Liver (tissue), 9 donors: ENCODE data around the gene SOAT1. TPM values are rescaled to one million over a fixed set of nuclear protein-coding genes. Genes with fewer than 3 reads are reported as not detected.

Experiments used
- DNase-seq: peaks from one replicate; pipeline ENCODE4 v3.0.0-alpha.2; 2017; ENCODE audit warnings: low spot score
- H3K27ac ChIP-seq, 2 donors: one replicate each; pipeline ENCODE4 v1.7.0; 2013; ENCODE audit warnings: inconsistent platforms in 2 of 2, low read length in 2 of 2, control low read depth in 1 of 2, low read depth in 1 of 2, mild to moderate bottlenecking in 1 of 2
- H3K27me3 ChIP-seq, 4 donors: one replicate each; pipeline versions ENCODE4 v1.6.1 to v1.7.0; 2013; ENCODE audit warnings: low read length in 3 of 4, inconsistent platforms in 1 of 4, mild to moderate bottlenecking in 1 of 4, moderate library complexity in 1 of 4; ENCODE audit not compliant: control insufficient read depth in 4 of 4, insufficient read depth in 4 of 4
- H3K36me3 ChIP-seq, 4 donors: one replicate each; pipeline versions ENCODE4 v1.6.1 to v1.7.0; 2013; ENCODE audit warnings: low read length in 3 of 4, mild to moderate bottlenecking in 3 of 4, low read depth in 1 of 4, moderate library complexity in 1 of 4; ENCODE audit not compliant: control insufficient read depth in 4 of 4, insufficient read depth in 3 of 4
- H3K4me1 ChIP-seq, 4 donors: one replicate each; pipeline versions ENCODE4 v1.6.1 to v1.7.0; 2013; ENCODE audit warnings: low read length in 3 of 4, mild to moderate bottlenecking in 3 of 4, moderate library complexity in 1 of 4; ENCODE audit not compliant: control insufficient read depth in 4 of 4, insufficient read depth in 4 of 4
- H3K4me3 ChIP-seq, 3 donors: one replicate each; pipeline versions ENCODE4 v1.6.1 to v1.7.0; 2013; ENCODE audit warnings: low read length in 3 of 3, control low read depth in 1 of 3, low read depth in 1 of 3, mild to moderate bottlenecking in 1 of 3
- H3K9ac ChIP-seq, 2 donors: one replicate each; pipeline ENCODE4 v1.7.0; 2013; ENCODE audit warnings: low read length in 2 of 2, mild to moderate bottlenecking in 2 of 2, moderate library complexity in 2 of 2, control low read depth in 1 of 2, low read depth in 1 of 2
- H3K9me3 ChIP-seq, 4 donors: one replicate each; pipeline versions ENCODE4 v1.6.1 to v1.7.0; 2013; ENCODE audit warnings: low read length in 3 of 4; ENCODE audit not compliant: control insufficient read depth in 4 of 4
- ATF3 ChIP-seq: IDR thresholded peaks from 2 replicates; pipeline ENCODE4 v1.6.1; 2016; ENCODE audit warnings: antibody characterized with exemption
- EGR1 ChIP-seq, 2 donors: IDR thresholded peaks; 2 replicates each; pipeline ENCODE4 v1.6.1; 2016 to 2018; ENCODE audit warnings: antibody characterized with exemption in 2 of 2, low read depth in 2 of 2
- FOXA1 ChIP-seq: IDR thresholded peaks from 2 replicates; pipeline ENCODE4 v1.6.1; 2016; ENCODE audit warnings: antibody characterized with exemption
- FOXA2 ChIP-seq: IDR thresholded peaks from 2 replicates; pipeline ENCODE4 v1.6.1; 2016; ENCODE audit warnings: antibody characterized with exemption
- GABPA ChIP-seq, 2 donors: IDR thresholded peaks in 1 of 2; conservative IDR thresholded peaks in 1 of 2; 2 replicates each; pipeline ENCODE4 v1.6.1; 2016; ENCODE audit warnings: antibody characterized with exemption in 2 of 2, mild to moderate bottlenecking in 1 of 2, moderate library complexity in 1 of 2
- HNF4A ChIP-seq, 2 donors: conservative IDR thresholded peaks; 2 replicates each; pipeline ENCODE4 v1.6.1; 2016; ENCODE audit warnings: antibody characterized with exemption in 2 of 2, mild to moderate bottlenecking in 2 of 2
- JUND ChIP-seq, 2 donors: IDR thresholded peaks; 2 replicates each; pipeline ENCODE4 v1.6.1; 2016; ENCODE audit warnings: antibody characterized with exemption in 2 of 2
- NR2F2 ChIP-seq: IDR thresholded peaks from 2 replicates; pipeline ENCODE4 v1.6.1; 2016; ENCODE audit warnings: antibody characterized with exemption
- RAD21 ChIP-seq, 2 donors: IDR thresholded peaks; 2 replicates each; pipeline ENCODE4 v1.6.1; 2016; ENCODE audit warnings: antibody characterized with exemption in 2 of 2, mild to moderate bottlenecking in 2 of 2
- RXRA ChIP-seq, 2 donors: IDR thresholded peaks; 2 replicates each; pipeline ENCODE4 v1.6.1; 2017 to 2018; ENCODE audit warnings: antibody characterized with exemption in 2 of 2, mild to moderate bottlenecking in 1 of 2
- TAF1 ChIP-seq: conservative IDR thresholded peaks from 2 replicates; pipeline ENCODE4 v1.6.1; 2016; ENCODE audit warnings: antibody characterized with exemption, mild to moderate bottlenecking
- YY1 ChIP-seq: IDR thresholded peaks from 2 replicates; pipeline ENCODE4 v1.6.1; 2016; ENCODE audit warnings: antibody characterized with exemption, mild to moderate bottlenecking
- WGBS: extraction: QIAGEN DNeasy Blood & Tissue Kit; methylation state at CpG from one replicate; pipeline ENCODE4 v1.1.7; 2013; 5-methylcytosine and 5-hydroxymethylcytosine counted together
- polyA plus RNA-seq, 2 donors: library from polyadenylated mRNA; stranded (reverse) in 1 of 2; unstranded in 1 of 2; fragments of 200-250 nt in 1 of 2; fragments of >200 nt in 1 of 2; fragmentation: Nextera tagmentation in 1 of 2; extraction: Ambion mirVana in 1 of 2; gene quantifications; one replicate each; pipeline versions ENCODE4 v1.2.1 to v1.2.3, GENCODE V29; 2013 to 2015
- total RNA-seq, 2 donors: library from RNA; depleted of rRNA; stranded (reverse); fragments of >200 nt; gene quantifications; one replicate each; pipeline ENCODE4 v1.2.3, GENCODE V29; 2014
- TF ChIP-seq, protein P1 (sequence below): IDR thresholded peaks from 2 replicates; pipeline ENCODE4 v1.6.1; 2016; ENCODE audit warnings: antibody characterized with exemption
- TF ChIP-seq, protein P2 (sequence below): IDR thresholded peaks from 2 replicates; pipeline ENCODE4 v1.6.1; 2016; ENCODE audit warnings: antibody characterized with exemption, mild to moderate bottlenecking
- donor health status: healthy.
- donor health status: healthy.
- donor health status: healthy.
- donor health status: healthy.
- donor health status: healthy.

The SOAT1 gene
- total and polyA plus RNA-seq, 4 donors = 4.3 to 14.0 (median 9.3) TPM

DNA sequence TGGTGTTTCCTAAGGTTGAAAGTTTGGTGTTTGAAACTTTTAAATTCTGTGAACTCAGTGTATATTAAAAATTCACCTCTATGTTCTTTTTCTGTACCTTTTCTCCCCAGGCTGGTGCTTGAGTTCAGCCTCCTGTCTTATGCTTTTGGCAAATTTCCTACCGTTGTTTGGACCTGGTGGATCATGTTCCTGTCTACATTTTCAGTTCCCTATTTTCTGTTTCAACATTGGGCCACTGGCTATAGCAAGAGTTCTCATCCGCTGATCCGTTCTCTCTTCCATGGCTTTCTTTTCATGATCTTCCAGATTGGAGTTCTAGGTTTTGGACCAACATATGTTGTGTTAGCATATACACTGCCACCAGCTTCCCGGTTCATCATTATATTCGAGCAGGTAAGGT lies 47.3 kb downstream of the SOAT1 start:
- Histone ChIP-seq H3K27me3 (no peaks in the 10 kb centered on the region), H3K9ac (no peak overlapping the region), H3K36me3 (peaks cover 10 to 35% (median 26%) of the 10 kb centered on the region in 4 donors), H3K9me3 (no peaks in the 10 kb centered on the region), H3K4me1 (peaks cover 0 to 4% (median 0%) of the 10 kb centered on the region in 4 donors), H3K27ac (no peak overlapping the region), H3K4me3 (no peak overlapping the region)
- DNase-seq = no peak
- 93% methylated on average over 5 of the region's 5 CpGs for WGBS
- TF ChIP-seq, protein P1, sequence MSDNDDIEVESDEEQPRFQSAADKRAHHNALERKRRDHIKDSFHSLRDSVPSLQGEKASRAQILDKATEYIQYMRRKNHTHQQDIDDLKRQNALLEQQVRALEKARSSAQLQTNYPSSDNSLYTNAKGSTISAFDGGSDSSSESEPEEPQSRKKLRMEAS = no peak
- TF ChIP-seq NR2F2 (no peak), ATF3 (no peak), EGR1 (IDR thresholded peaks at IDR 0.05; ENCODE audit: low read depth in 2 of 2) (no peak), FOXA1 (no peak), RAD21 (IDR thresholded peaks at IDR 0.05) (no peak), RXRA (IDR thresholded peaks at IDR 0.05) (no peak), TAF1 (no peak), YY1 (no peak), JUND (IDR thresholded peaks at IDR 0.05) (no peak)

DNA sequence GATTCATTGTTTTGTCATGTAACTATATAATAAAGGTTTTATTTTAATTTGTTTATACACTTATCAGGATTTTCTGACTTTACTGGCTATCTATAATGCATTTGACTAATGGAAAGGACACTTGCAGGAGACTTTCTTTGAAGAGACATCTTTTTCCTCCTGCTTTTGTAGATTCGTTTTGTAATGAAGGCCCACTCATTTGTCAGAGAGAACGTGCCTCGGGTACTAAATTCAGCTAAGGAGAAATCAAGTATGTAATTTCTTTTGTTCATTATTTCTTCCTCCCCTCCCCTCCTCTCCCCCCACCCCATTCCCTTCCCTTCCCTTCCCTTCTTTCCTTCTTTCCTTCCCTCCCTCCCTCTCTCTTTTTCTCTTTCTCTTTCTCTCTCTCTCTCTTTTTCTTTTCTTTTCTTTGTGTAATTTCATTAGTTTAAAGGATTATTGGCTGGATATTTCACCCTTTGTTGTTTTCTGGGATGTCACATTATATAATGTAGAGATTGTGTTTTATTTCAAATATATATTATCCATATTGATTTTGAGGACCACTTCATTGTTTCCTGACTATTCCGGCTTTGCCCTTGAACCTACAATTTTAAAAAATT lies 48.4 kb downstream of the SOAT1 start:
- H3K27ac ChIP-seq = no peak overlapping the region

More for the DNA sequence above, 48.4 kb downstream of the SOAT1 start:
- DNase-seq = no peak
- no peak overlapping the region for H3K9ac ChIP-seq
- TF ChIP-seq, protein P1 = no peak
- TF ChIP-seq FOXA2 (no peak), ATF3 (no peak), GABPA (IDR thresholded peaks at IDR 0.05 in 1 of 2, conservative IDR thresholded peaks at IDR 0.05 in 1 of 2) (no peak), JUND (IDR thresholded peaks at IDR 0.05) (no peak), HNF4A (conservative IDR thresholded peaks at IDR 0.05) (no peak)
- TF ChIP-seq, protein P2, sequence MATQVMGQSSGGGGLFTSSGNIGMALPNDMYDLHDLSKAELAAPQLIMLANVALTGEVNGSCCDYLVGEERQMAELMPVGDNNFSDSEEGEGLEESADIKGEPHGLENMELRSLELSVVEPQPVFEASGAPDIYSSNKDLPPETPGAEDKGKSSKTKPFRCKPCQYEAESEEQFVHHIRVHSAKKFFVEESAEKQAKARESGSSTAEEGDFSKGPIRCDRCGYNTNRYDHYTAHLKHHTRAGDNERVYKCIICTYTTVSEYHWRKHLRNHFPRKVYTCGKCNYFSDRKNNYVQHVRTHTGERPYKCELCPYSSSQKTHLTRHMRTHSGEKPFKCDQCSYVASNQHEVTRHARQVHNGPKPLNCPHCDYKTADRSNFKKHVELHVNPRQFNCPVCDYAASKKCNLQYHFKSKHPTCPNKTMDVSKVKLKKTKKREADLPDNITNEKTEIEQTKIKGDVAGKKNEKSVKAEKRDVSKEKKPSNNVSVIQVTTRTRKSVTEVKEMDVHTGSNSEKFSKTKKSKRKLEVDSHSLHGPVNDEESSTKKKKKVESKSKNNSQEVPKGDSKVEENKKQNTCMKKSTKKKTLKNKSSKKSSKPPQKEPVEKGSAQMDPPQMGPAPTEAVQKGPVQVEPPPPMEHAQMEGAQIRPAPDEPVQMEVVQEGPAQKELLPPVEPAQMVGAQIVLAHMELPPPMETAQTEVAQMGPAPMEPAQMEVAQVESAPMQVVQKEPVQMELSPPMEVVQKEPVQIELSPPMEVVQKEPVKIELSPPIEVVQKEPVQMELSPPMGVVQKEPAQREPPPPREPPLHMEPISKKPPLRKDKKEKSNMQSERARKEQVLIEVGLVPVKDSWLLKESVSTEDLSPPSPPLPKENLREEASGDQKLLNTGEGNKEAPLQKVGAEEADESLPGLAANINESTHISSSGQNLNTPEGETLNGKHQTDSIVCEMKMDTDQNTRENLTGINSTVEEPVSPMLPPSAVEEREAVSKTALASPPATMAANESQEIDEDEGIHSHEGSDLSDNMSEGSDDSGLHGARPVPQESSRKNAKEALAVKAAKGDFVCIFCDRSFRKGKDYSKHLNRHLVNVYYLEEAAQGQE = no peak
- no peak overlapping the region for H3K4me3 ChIP-seq
- H3K4me1 ChIP-seq = peaks cover 0 to 4% (median 0%) of the 10 kb centered on the region in 4 donors
- H3K36me3 ChIP-seq = peaks cover 9 to 39% (median 29%) of the 10 kb centered on the region in 4 donors
- 95% methylated on average over 4 of the region's 4 CpGs for WGBS
- no peaks in the 10 kb centered on the region for H3K9me3 ChIP-seq
- H3K27me3 ChIP-seq = no peaks in the 10 kb centered on the region
